Femur (tissue), 1 donor: ENCODE data around the gene FAM13A.
A peak's percentile ranks its signal among the peaks of the same experiment; 100 is the strongest.
"Not testable (repeated sequence)": the region's sequence is repeated elsewhere in the genome, so short reads cannot be mapped to it uniquely, and the experiment has no call there.

Experiments used
- DNase-seq: peaks from one replicate; pipeline ENCODE4 v3.0.0-alpha.2; 2017

The FAM13A gene

DNA sequence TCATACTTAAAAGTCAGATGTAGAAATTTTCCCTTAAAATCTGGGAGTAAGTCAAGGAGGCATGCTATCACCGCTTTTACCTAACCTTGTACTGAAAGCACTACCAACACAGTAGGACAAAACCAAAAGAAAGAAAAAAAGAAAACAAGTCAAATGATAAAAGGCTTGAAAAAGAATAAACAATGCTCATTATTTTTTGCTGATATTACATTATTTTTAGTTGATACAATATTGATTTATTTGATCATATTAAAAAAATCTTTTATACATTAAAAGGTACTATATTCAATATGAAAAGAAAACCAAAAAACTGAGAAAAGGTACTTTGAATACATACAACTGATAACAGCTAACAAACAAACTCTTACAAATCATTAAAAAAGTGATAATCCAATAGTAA, 164.3 kb downstream of the FAM13A start:
- no peak for DNase-seq

DNA sequence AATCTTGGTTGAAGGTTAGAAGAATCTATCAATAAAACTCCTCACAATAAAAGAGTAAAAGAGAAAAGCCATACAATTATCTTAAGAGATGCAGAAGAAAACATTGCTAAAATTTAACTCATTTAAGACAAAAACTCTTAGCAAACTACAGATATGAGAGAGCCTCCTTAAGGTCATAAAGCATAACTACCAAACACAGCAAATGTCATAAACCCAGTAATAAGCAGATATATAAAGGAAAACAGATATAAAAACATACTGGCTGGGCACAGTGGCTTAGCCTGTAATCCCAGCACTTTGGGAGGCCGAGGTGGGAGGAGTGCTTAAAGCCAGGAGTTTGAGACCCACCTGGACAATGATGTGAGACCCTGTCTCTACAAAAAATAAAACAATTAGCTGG, 165.3 kb downstream of the FAM13A start:
- no peak for DNase-seq

DNA sequence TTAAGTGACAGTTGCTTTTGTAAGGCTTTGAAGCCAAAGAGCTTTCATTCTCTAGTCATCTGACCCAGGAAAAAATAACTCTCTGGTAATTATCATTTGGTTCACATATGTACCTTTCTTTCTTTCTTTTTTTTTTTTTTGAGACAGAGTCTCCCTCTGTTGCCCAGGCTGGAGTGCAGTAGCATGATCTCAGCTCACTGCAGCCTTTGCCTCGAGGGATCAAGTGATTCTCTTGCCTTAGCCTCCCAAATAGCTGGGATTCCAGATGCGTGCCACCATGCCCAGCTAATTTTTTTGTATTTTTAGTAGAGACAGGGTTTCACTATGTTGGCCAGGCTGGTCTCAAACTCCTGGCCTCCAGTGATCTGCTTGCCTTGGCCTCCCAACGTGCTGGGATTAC, 169.6 kb downstream of the FAM13A start:
- not testable (repeated sequence) for DNase-seq

- no peak for DNase-seq
Measured at GRCh38 chr4:88881227-88881569, 175.8 kb downstream of the FAM13A start.

- DNase-seq, result peak; percentile 21
Measured at GRCh38 chr4:88880501-88881226, 176.3 kb downstream of the FAM13A start.

- peak; percentile 28 for DNase-seq
Measured at GRCh38 chr4:88879991-88880390, 177.0 kb downstream of the FAM13A start.

DNA sequence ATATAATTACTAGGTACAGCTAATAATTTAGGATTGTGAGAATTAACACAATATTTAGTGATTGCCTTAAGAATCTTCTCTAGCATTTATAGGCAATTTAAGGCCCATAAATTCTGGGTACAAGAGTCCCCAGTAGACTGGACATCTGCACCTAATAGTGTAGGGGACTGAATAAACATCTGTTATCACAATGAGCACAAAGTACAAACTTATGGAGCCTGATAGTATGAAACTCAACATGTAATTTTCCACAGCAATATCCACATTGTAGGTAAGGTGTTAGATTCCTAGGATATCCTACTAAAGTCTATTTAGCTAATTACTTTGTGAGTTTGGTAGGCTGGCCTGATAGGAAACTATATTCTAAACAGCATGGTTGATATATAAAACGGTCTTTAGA, 178.3 kb downstream of the FAM13A start:
- no peak for DNase-seq

DNA sequence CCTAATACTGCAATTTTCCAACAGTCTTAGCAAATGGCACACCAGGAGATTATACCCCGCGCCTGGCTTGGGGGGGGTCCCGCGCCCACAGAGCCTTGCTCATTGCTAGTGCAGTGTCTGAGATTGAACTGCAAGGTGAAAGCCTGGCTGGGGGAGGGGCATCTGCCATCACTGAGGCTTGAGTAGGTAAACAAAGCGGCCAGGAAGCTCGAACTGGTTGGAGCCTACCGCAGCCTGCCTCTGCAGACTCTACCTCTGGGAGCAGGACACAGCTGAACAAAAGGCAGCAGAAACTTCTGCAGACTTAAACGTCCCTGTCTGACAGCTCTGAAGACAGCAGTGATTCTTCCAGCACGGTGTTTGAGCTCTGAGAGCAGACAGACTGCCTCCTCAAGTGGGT, 186.6 kb downstream of the FAM13A start:
- no peak for DNase-seq

DNA sequence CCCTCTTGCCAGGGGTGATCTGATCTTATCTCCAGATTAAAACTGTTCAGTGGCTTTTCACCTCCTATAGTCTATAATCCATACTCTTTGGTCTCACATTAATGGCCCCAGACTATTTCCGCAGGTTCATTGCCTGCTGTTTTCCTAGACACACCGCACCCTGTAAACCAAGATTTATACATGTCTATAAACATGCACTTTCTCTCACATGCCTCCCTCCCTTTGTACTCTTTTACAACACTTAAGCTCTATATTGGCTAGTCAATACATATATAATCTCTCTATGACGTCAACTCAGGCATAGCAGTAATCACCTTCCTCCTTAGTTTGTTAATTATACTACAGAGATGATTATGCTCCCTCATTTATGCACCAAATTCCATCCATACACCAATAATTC, 188.5 kb downstream of the FAM13A start:
- DNase-seq, result no peak

DNA sequence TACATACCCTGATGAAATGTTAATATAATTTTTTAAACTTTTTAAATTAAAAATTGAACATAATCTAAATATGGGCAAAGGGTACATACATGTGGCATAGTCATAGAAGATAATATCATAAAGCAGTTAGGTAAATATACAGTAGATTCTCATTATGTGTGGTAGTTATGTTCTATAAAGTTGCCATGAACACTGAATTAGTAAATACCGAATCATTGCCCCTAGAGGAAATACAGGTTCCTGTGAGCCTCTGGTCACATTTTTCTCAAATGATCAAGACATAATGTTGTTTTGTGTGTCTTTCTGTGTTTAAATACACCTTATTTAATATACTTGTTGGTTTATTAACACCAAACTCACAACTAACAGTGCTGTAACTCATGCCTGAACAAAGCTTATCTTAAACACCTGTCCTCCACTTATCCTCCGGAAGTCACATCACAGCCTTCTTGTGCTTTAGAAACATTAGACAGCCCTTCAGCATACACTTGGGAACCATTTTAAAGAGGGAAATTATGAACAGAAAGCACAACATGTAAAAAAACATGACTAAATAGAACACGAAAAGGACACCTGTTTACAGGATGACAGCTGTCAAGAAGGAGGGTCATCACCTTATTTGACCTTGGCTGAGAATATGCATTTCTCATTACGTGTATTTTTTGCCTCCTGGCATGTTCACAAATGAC, 190.0 kb downstream of the FAM13A start:
- DNase-seq, result no peak

- DNase-seq, result no peak
Measured at GRCh38 chr4:88865466-88865865, 191.5 kb downstream of the FAM13A start.

DNA sequence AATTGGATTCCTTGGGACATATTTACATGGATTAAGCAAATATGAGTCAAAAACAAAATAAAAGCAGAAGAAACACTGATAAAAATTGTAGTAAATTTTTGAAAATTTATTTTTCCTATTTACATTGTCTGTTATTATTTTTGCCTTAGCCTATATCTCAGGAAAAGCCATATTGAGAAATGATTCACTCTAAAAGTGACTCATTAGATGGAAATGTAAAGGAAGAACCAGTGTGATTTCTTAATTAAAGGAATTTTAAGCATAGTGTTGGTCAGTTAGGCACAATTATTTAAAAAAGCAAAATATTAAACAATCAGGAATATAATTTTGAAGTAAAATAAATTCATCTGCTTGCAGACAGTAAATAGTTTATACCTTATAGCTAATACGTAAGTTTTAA, 191.9 kb downstream of the FAM13A start:
- no peak for DNase-seq

DNA sequence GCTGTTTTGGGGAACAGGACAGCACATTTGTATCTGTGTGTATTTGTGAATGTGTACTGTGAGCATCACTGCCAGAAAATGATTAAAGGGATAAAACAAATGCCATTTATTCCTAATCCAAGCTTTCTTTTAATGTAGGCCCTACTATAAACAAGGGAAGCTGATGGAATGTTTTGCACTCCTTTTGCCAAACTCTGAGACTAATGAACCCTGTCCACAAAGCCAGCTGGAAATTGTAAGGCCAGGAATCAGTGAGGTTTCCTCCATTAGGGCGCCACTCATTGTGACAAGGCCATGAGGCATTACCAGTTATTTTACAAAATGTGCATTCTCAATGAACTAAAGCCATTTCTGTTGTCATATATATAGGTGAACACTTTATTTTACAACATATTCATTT, 196.4 kb downstream of the FAM13A start:
- DNase-seq, result no peak

GRCh38 chr4:88859191-88859812, 197.7 kb downstream of the FAM13A start:
- DNase-seq, result no peak

DNA sequence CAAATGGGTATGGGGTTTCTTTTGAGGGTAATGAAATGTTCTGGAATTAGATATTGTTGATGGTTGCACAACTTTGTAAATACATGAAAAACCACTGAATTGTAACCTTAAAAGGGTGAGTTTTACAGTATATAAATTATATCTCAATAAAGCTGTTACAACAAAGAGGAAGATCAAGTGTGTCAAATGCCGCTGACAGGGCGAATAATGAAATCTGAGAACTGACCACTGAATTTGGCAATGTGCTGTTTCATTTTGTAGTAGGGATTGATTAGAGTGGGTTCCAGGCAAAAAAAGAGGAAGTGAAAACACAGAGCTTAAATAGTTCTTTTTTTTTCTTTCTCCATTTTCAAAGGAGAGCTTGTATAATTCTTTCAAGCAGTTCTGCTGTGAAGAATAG, 198.2 kb downstream of the FAM13A start:
- DNase-seq, result no peak

DNA sequence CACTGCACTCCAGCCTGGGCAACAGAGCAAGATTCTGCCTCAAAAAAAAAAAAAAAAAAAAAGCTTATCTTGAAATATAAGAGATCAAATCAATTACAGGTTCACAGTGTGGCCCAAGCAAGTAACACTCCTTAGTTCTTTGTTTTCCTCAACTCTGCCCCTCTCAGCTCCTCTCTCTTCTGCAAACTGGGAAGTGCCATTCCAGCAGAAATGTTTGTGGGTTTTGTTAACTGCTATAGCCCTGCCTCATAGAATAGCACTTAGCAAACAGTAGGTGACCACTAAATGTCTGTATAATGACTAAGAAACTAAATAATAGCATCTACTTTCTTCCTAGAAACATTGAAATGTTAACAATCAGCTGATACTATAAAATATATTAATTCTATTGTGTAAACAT, 199.4 kb downstream of the FAM13A start:
- no peak for DNase-seq

- no peak for DNase-seq
Measured at GRCh38 chr4:88854481-88854880, 202.5 kb downstream of the FAM13A start.

GRCh38 chr4:88853583-88853982, 203.4 kb downstream of the FAM13A start:
- not testable (repeated sequence) for DNase-seq

- DNase-seq, result no peak
Measured at GRCh38 chr4:88846206-88846790, 210.7 kb downstream of the FAM13A start.

GRCh38 chr4:88843067-88843685, 213.8 kb downstream of the FAM13A start:
- DNase-seq, result no peak

DNA sequence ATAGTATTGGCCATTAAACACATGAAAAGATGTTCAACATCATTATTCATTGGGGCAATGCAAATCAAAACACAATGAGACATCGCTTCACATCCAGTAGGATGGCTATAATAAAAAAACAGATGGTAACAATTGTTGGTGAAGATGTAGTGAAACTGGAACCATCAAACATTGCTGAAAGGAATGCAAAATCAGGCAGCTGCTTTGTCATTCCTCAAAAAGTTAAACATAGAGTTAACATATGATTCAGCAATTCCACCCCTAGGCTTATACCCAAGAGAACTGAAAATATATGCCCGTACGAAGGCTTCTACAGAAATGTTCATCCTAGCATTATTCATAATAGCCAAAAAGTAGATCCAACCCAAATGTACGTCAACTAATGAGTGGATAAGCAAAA, 215.3 kb downstream of the FAM13A start:
- no peak for DNase-seq

GRCh38 chr4:88836216-88836615, 220.8 kb downstream of the FAM13A start:
- no peak for DNase-seq

GRCh38 chr4:88831031-88831430, 226.0 kb downstream of the FAM13A start:
- DNase-seq, result peak; percentile 59

GRCh38 chr4:88830598-88830997, 226.4 kb downstream of the FAM13A start:
- DNase-seq, result no peak
